ELF-1 (cell line): ENCODE results near the gene RITA1.

ENCODE experiments used
- DNase-seq: peaks from one replicate; pipeline ENCODE4 v3.0.0-alpha.2; 2016; ENCODE audit warnings: low read depth, low spot score

Gene RITA1

DNA sequence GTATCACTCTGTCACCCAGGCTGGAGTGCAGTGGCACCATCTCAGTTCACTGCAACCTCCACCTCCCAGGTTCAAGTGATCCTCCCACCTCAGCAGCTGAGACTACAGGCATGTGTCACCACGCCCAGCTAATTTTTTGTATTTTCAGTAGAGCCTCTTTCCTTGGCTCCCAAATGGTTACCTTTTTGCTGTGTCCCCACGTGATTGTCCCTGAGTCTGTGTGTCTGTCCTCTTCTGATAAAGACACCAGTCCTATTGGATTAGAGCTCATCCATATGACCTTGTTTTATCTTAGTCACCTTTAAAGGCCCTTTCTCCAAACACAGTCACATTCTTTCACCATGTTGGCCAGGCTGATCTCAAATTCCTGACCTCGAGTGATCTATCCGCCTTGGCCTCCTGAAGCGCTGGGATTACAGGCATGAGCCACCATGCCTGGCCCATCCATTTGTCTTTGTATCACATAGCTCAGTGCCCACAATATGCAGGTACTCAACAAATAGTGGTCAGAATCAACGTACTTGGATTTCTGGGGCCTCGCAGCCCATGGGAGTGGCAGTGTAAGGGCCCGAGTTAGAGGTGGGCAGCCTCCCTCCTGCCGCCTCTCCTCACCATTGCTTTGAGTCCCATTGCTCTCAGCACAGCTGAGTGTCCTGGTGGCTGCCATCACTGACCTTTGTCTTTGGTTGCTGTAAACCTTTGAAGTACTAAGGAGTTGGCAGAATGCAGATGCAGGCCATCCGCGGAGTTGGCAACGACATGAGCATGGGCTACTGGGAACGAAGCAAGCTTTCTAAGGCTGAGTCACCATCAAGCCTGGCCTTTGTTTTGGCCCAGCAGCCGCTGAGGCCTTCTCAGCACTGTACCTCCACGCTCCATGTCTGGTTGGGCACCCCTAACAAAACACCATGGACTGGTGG lies 45.1 kb downstream of the RITA1 start:
- peak; percentile 49 for DNase-seq

DNA sequence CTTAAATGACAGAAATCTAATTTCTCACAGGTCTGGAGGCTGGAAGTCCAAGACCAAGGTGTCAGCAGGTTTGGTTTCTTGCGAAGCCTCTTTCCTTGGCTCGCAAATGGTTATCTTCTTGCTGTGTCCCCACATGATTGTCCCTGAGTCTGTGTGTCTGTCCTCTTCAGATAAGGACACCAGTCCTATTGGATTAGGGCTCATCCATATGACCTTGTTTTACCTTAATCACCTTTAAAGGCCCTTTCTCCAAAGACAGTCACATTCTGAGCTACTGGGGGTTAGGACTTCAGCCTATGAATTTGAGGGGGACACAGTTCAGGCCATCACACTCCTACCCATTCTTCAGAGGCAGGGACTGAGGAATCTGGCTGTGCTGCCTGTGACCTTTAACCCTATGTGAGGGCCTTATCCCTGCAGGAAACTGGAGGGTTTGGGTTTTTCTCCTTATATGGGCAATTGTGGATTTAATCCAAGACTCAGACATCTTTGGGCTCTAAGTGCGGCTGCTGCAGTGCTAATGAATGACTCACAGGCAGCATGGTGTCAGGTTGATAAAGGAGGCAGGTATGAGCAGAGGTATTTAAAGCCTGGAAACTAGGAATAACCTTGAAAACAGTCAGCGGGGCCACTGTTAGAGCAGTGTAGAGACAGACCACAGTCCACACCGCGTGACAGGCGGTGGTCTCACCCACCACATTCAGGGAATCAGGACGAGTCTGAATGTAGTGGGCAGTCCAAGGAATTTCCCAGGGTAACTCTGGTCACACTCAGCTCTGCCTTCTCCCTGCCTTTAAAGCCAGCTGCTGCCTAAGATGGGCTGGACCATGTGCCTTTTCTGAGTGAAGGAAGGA lies 45.9 kb downstream of the RITA1 start:
- DNase-seq = peak; percentile 84

DNA sequence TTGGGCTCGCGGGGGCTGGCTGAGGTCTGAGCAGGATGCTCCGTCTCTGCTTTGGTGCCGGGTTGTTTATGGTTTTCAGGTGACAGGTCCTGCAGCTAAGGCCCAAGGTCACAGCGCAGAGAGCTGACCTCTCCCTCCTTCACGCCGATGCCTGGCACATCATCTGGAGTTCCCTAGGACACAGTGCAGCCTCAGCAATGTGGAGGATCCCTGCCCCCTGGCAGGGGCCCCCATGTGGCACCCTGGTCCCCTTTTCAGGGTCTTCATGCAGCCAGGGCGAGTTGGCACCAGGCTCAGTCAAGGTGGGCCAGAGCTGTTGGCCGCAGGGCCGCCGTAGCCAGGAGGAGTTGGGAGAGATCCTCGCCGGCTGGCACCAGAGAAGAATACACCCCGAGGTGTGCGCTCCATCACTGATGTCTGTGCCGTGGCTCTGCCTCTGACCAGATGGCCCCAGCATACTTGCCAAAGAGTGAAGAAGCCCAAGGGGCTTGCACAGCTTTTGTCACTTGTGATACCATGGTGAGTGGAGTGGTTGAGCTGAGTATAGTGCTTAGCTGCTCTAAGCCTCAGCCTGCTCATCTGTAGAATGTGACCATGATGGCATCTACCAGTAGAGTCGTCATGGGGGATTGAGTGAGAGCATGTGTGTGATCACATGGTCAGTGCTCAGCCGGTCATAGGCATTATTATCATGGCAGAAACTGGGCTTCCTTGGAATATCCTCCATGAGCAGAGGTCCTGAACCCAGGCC lies 46.7 kb downstream of the RITA1 start:
- no peak for DNase-seq

DNA sequence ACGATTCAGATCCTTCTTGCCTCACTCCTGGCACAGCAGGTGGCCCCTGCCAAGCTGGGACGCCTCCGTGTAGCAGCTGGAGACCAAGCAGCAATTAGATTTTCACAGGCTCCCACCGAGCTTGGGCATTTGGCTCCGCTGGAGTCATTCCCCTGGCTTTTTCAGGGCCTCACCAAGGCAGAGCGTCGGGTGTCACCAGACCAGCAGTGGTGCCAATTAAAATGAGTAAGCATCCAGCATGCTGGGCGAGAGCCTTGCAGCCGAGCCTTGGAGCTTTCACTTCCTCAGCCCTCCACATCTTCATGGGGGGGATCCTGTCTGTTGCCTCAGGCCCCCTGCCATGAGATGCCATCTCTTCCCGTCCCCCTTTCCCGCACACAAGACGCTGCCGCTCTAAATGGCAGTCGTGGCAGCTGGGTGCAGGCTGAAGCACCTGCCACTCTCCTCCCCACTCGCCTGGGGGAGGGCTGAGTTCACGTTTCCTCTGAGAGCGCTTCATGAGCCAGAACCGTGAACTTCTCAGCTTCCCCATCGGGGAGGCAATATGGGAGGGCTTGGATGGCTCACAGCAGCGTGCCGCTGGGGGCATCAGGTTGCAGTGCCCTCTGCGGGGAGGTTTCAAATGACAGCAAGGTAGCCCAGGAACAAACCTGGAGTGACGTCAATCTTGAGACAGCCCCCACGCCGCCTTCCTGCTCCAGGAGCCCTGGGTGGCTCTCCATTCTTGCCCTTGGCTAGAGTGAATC lies 47.5 kb downstream of the RITA1 start:
- DNase-seq = peak; percentile 84

DNA sequence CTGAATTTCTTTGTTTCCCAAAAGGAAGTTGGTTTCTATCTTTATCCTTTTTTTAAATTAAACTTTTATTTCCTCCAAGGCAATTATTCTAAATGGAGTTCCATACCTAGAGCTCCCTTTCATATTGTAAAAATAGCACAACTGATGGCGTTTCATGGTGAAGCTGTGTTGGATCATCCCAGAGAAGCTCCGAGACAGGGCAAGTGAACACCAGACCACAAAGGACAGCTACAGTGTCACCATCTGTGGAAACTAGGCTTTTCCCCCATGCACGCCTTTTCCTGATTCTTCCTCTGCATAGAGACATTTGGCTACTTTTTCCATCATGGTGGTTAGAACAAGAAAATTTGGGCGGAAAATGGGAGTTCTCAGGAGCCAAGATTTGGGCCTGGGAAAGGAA lies 48.4 kb downstream of the RITA1 start:
- DNase-seq = no peak

DNA sequence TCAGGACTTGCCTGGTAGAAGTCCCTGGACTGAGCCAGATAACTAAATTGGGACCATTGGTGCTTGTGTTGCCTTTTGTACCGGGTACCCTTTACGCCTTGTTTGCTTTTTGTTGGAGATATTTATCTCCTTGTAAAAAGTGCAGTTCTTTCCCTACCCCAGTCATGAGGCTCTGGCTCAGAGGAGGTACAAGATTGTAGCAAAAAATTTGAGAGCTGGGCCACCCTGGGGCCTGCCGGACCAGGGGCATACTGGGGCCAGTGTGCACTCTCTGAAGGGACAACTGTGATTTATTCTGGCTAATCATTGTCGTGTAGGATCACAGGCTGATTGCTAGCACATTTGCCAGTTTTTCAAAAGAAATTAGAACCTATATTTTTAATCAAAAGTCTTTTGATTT lies 49.0 kb downstream of the RITA1 start:
- DNase-seq = no peak

DNA sequence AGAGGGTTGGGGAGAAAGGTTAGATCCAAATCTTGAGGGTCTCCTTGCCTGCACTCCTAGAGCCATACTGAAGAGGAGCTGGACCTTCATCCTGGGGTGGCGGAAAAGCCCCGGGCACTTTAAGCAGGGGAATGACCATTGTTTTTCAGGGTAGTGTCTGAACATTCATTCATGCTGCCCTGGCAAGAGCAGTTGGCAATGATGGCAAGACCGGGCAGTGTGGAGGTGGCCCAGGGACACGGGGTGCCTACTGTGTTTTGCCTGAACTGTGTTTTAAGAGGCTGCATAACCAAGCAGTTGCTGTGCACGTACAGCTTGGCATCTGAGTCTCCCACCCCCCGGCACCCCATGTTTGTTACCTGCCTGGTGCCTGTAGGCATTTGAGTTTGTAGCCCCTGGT lies 50.5 kb downstream of the RITA1 start:
- no peak for DNase-seq

DNA sequence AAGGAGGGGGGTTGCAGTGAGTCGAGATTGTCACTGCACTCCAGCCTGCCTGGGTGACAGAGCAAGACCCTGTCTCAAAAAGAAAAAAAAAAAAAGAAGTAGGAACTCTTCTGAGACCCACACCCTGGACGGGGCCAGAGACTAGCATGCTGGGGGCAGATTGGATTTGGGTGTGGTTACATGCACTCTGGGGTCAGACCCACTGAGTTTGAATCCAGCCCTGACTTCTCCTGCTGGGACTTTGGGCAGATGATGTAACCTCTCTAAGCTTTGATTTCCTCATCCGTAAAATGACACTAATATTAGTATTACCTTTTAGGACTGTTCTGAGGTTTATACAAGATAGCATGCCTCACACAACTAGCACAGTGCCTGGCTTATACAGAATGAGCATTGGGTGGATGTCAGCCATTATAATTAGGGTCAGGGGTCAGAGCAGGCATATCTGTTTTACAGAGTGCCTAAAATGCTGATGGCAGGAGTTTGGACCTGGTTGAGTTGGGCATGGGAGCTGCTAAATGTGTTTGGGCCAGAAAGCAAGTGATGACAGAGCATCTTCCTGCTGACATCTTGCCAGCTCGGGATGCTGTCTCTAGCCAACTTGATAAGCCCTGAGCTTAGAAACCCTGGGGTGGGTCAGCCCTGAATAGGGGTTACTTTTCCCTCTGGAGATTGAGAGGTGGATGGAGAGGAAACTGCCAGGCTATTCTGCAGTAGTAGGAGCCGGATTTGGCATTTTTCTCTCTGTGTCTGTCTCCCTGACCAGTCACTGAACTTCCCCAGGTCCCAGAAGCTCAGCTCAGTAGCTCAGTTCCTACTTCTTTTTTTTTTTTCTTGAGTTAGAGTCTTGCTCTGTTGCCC lies 51.2 kb downstream of the RITA1 start:
- DNase-seq = no peak

DNA sequence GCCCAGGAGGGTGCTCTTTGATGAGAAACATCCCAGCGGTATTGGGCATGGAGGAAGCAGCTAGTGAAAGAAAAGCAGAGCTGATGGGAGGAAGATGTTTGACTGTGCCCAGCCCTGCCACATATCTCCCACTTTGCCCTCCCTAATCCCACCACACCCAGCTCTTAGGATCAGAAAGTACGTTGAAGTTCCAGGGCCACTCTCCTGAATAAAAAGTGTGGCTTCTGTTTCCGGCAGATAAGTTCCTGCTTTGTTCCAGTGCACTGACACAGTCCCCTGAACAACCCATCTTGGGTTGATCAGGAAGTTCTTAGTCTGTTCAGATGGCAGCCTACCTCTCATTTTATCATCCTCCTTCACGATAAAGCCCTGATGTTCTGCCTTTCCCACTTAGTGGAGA lies 52.2 kb downstream of the RITA1 start:
- no peak for DNase-seq

DNA sequence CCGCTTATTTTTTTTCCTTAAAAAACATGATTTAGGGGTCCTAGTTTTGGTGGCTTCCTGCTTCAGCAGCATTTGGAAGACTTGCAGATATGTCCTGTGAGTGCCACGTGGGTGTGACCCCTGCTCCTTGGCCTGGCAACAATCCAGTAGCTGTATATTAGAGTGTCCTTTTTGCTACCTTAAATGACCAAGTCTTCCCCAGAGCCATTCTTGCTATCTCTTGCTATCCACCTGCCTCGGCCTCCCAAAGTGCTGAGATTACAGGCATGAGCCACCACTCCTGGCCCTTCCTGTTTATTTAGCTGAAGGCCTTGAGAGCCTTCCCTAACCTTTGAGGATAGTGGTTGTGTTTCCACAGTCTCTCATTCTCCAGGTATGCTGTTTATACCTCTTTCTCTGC lies 52.8 kb downstream of the RITA1 start:
- DNase-seq = no peak

DNA sequence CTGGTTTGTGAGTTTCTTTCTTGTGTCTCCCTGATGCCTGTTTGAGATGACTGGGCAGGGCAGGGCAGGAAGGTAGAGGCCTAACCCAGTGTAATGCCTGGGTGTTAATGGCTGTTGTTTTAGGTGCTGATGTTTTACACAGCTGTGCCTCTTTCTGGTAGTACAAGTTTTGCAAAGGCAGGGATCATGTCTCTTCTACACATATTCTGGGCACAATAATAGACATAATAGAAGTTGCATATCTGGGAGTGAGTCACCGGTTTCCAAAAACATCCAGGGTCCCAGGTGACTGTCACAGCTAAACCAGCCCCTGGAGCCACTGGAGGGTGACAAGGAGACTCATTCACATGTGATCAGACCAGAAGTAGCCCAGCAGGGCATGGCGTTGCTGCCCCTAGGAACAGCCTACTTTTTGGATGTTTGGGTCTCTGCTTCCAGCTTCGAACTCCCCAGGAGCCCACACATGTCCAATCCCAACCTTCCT lies 53.8 kb downstream of the RITA1 start:
- DNase-seq = no peak

DNA sequence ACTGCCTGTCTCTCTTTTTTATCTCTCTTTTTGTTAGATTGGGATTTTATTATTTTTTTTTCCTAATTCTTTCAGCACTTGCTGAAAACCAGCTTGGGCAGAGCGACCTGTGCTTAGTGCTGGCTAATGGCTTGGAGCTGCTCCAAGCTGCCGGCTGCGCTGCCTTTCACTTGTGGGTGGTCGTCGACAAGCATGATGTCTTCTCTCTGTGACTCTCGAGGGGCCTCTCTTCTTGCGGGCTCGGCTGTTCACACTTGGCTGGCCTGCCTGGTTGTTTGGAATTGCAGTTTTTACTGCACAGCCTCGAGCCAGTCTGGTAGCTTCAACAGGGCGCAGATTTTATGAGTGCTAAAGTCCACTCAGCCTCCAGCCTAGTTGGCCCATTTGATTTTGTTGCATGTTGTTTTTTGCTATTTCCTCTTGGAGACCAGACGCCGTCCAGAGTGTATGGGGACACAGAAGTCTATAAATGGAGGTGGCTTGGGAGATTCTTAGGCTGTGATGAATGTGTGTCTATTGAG lies 54.4 kb downstream of the RITA1 start:
- DNase-seq = no peak

DNA sequence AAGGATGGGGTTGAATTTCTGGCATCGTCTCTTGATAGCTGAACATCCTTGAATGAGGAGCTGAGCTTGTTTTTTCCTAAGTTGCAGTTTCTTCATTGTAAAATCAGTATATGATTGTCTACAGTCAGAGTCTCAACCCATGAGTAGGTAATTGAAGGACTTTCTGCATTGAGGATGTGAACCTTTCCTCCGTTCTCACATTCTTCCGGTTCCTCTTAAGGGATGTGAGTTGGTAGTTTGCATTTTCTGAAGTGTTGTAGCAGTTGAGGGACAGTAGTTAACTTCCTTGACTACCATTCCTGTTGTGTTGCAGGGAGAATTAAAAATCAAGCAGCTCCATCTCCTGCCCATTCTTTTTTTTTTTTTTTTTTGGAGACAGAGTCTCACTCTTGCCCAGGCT lies 54.9 kb downstream of the RITA1 start:
- DNase-seq = no peak

DNA sequence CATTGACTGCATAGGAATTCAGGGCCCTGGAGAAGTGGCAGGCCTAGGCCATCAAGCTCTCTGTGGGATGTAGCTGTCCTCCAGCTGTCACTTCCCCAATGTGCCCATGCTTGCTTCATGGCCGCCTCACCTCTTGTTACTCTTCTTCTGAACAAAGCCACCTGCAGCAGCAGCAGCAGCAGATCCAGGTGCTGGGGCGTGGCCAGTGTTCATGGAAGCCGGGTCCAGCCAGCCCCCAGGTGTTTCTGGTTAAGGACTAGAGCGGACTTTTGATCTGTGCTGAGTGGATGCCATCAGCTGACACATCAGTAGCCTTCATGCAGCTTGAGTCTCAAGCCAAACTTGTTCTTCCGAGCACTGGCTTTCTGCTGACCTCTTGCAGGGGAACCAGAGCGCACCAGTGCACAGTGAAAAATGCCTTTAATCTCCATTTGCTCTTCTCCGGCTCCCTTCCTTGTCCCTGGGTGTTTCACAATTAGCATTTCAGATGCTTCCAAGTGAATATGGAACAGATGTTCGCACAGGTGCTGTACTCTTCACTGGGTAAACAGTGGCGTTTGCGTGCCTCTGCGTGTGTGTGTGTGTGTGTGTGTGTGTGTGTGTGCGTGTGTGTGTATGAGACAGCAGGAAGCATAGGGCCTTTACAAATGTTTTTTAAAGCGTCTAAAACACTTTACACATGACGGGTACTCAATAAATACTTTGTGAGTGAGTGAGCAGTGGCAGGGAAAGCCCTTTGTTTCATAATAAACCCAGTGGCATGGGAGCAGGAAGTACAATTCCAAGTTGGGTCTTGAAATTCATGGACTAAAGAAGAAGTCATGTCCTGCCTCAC lies 55.9 kb downstream of the RITA1 start:
- DNase-seq = no peak
